SH-SY5Y (cell line): ENCODE data around the gene SYNGR2.

Source experiments
- GATA2 ChIP-seq: IDR thresholded peaks from 2 replicates; pipeline ENCODE4 v1.6.1; 2011; ENCODE audit warnings: mild to moderate bottlenecking, low read depth, low read length
- GATA3 ChIP-seq: IDR thresholded peaks from 2 replicates; pipeline ENCODE4 v1.6.1; 2011; ENCODE audit warnings: low read depth, mild to moderate bottlenecking, low read length, moderate library complexity

DNA sequence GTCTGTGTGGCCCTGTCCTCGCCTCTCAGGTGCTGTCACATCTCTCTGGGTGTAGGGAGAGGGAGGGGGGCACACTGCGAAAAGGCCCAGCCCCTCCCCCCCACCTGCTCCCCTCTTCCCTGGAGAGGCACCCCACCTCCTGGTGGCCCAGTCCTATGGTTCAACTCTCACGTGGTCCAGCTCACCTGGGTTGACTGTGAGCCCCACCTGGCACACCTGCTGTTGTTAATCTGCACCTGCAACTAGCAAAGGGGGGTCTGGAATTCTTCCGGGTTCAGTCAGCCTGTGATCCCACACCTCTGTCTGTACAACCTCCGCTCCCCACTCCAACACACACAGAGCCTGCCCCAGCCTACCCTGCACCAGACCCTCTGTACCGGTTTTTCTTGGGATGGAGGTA lies 2.0 kb upstream of the SYNGR2 start:
- TF ChIP-seq GATA2 (no peak), GATA3 (no peak)
